ENCODE data around the gene SIRT6. TPM values are rescaled to one million over a fixed set of nuclear protein-coding genes. Genes with fewer than 3 reads are reported as not detected.

Gene SIRT6
- total RNA-seq (2022; extraction: Qiagen RNA extraction; ENCODE audit: low read depth): 18.1 to 34.0 TPM (median 31.4 TPM) in 5 replicates

DNA sequence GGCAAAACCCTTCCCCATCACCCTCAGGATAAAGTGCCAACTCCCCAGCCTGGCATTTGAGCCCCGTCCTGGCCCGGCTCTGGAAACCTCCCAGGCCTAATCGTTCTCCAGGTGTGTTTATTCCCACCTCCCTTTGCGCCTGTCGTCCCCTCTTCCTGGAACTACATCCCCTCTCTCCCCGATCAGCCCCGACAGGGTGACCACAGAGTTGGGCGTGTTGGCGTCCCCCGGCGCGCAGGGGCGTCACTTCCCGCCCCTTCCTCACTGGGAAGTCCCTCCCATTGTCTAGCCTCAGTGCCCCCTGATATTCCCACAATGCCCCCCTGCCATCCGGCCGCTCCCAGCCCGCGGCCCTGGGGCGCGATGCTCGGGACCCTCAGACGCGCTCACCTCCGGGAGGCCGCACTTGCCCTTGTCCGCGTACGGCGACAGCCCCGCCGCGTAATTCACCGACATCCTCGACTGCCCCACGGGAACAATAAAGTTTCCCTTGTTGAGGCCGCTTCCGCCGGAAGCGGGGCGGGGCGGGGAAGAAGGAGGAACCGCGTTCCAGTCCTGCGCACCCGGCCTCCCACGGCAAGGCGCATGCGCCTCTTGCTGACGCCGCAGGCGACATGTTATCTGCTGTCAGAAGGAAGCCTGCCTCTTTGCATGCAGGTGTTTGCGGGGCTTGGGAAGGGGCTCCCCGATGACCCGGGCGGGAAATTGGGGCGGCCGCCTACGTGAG, at the start of gene SIRT6, which contains the start of gene ANKRD24:
SIRT6 (minus strand) TSS at position 480 of the 727 bp plus-strand sequence; CDS start at position 456, 24 bp downstream.
ANKRD24 (plus strand) TSS at position 606 of the 727 bp plus-strand sequence. CDS start 3,737 bp downstream, outside the sequence.

DNA sequence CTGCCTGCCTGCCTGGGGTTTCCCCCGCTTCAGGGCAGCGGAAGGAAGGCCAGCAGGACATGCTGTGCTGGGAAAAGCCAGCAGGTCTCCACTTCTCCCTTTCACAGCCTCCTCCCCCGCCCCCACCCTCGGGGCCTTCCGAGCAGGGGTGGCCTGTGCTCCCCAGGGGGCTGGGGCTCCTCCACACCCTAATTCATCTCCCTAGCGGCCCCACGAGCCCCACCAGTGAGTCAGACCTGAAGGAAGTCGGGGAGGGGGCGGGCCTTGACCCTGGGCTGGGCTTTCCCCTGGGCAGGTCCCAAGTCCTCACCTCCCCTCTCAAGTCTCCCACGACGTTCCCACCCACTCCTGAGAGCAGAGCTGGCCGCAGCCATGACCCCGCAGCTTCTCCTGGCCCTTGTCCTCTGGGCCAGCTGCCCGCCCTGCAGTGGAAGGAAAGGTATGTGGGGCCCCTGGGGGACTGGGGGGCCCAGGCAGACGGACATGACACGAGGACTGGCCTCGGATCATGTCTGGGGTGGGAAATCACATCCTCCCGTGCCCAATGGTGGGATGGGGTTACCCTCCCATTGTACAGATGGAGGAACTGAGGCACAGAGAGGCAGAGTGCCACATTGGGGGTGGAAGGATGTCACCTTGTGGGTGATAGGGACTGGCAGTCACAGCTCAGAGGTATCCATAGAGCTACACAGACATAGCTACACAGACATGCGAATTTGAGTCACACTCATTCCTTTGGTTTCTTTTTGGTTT, 47.0 kb upstream of the SIRT6 start, which contains the start of gene EBI3:
EBI3 (plus strand) TSS at position 345 of the 753 bp plus-strand sequence; CDS start at position 373, 28 bp downstream.

Other genes with a start within 250 kb of the SIRT6 start
- not detected in 5 replicates for gene NMRK2, start 249.5 kb downstream of the SIRT6 start, total RNA-seq (2022; extraction: Qiagen RNA extraction; ENCODE audit: low read depth)
- gene DAPK3, start 211.5 kb downstream of the SIRT6 start, total RNA-seq (2022; extraction: Qiagen RNA extraction; ENCODE audit: low read depth): 43.5 to 50.2 TPM (median 47.4 TPM) in 5 replicates
- 851 to 1,158 TPM (median 1,066 TPM) in 5 replicates for gene EEF2, start 197.1 kb downstream of the SIRT6 start, total RNA-seq (2022; extraction: Qiagen RNA extraction; ENCODE audit: low read depth)
- gene PIAS4, start 174.8 kb downstream of the SIRT6 start, total RNA-seq (2022; extraction: Qiagen RNA extraction; ENCODE audit: low read depth): 13.4 to 18.2 TPM (median 15.6 TPM) in 5 replicates
- gene ZBTB7A, start 115.7 kb downstream of the SIRT6 start, total RNA-seq (2022; extraction: Qiagen RNA extraction; ENCODE audit: low read depth): 13.6 to 21.8 TPM (median 20.0 TPM) in 5 replicates
- 100 to 148 TPM (median 145 TPM) in 5 replicates for gene MAP2K2, start 58.4 kb downstream of the SIRT6 start, total RNA-seq (2022; extraction: Qiagen RNA extraction; ENCODE audit: low read depth)
- 0.10 to 0.22 TPM (median 0.13 TPM) in 4 of 5 replicates, not detected in the other for gene CREB3L3, start 28.9 kb downstream of the SIRT6 start, total RNA-seq (2022; extraction: Qiagen RNA extraction; ENCODE audit: low read depth)
- gene ANKRD24, start 126 bp upstream of the SIRT6 start, total RNA-seq (2022; extraction: Qiagen RNA extraction; ENCODE audit: low read depth): 0.12 to 0.39 TPM (median 0.17 TPM) in 5 replicates
- 1.7 to 4.1 TPM (median 3.1 TPM) in 5 replicates for gene EBI3, start 47.0 kb upstream of the SIRT6 start, total RNA-seq (2022; extraction: Qiagen RNA extraction; ENCODE audit: low read depth)
- gene YJU2, start 64.5 kb upstream of the SIRT6 start, total RNA-seq (2022; extraction: Qiagen RNA extraction; ENCODE audit: low read depth): 18.6 to 23.3 TPM (median 20.7 TPM) in 5 replicates
- not detected in 5 replicates for gene SHD, start 96.7 kb upstream of the SIRT6 start, total RNA-seq (2022; extraction: Qiagen RNA extraction; ENCODE audit: low read depth)
- gene TMIGD2, start 119.8 kb upstream of the SIRT6 start, total RNA-seq (2022; extraction: Qiagen RNA extraction; ENCODE audit: low read depth): not detected in 5 replicates
- gene FSD1, start 122.0 kb upstream of the SIRT6 start, total RNA-seq (2022; extraction: Qiagen RNA extraction; ENCODE audit: low read depth): 7.4 to 9.0 TPM (median 8.4 TPM) in 5 replicates
- not detected in 5 replicates for gene STAP2, start 156.3 kb upstream of the SIRT6 start, total RNA-seq (2022; extraction: Qiagen RNA extraction; ENCODE audit: low read depth)
- gene MPND, start 161.0 kb upstream of the SIRT6 start, total RNA-seq (2022; extraction: Qiagen RNA extraction; ENCODE audit: low read depth): 5.8 to 14.0 TPM (median 10.1 TPM) in 5 replicates
- gene SH3GL1, start 218.0 kb upstream of the SIRT6 start, total RNA-seq (2022; extraction: Qiagen RNA extraction; ENCODE audit: low read depth): 45.3 to 64.3 TPM (median 56.8 TPM) in 5 replicates
- gene CHAF1A, start 220.1 kb upstream of the SIRT6 start, total RNA-seq (2022; extraction: Qiagen RNA extraction; ENCODE audit: low read depth): 22.4 to 26.3 TPM (median 23.7 TPM) in 5 replicates